ENCODE measurements around the gene MADD. TPM values are rescaled to one million over a fixed set of nuclear protein-coding genes. Genes with fewer than 3 reads are reported as not detected.

MADD gene
- total and polyA plus RNA-seq, 2 donors (not counting 1 experiment from before 2014, with no cell fraction given) = 7.0 to 15.4 TPM

- Histone ChIP-seq H3K27me3 (ENCODE audit: control insufficient read depth, insufficient read depth, low read length) (no peaks in the 10 kb centered on the region), H3K36me3 (ENCODE audit: control insufficient read depth, insufficient read depth, low read length) (no peaks in the 10 kb centered on the region), H3K9me3 (ENCODE audit: control insufficient read depth, insufficient read depth, low read depth, low read length) (no peaks in the 10 kb centered on the region), H3K27ac (ENCODE audit: insufficient read depth, low read length) (no peak overlapping the region), H3K9ac (ENCODE audit: insufficient read depth, low read length) (no peak overlapping the region), H4K20me1 (ENCODE audit: control insufficient read depth, extremely low read depth, insufficient read depth, low read length) (no peaks in the 10 kb centered on the region), H3K4me2 (ENCODE audit: extremely low read depth, insufficient read depth, low read length) (no peak overlapping the region), H2AFZ (ENCODE audit: low read length) (no peak overlapping the region), H3K79me2 (ENCODE audit: control insufficient read depth, insufficient read depth, low read length) (no peaks in the 10 kb centered on the region), H3K4me3 (replicated peaks in 1 of 4; ENCODE audit: control extremely low read depth in 1 of 4, insufficient read depth in 1 of 4, low read depth in 3 of 4, low read length in 4 of 4) (no peak overlapping the region), H3K4me1 (ENCODE audit: control insufficient read depth, extremely low read depth, insufficient read depth, low read length) (no peaks in the 10 kb centered on the region)
- DNase-seq (ENCODE audit: low read depth in 2 of 2) = no peak
- no peak for TF ChIP-seq EZH2 (IDR thresholded peaks at IDR 0.05; ENCODE audit: low read length, missing control alignments)
- no peak for TF ChIP-seq CTCF (conservative IDR thresholded peaks at IDR 0.05 in 1 of 2, IDR thresholded peaks at IDR 0.05 in 1 of 2; ENCODE audit: low read depth in 1 of 2, low read length in 2 of 2)
Observed at GRCh38 chr11:47379317-47379716, 109.4 kb downstream of the MADD start.

Other genes starting within 250 kb of the MADD start
- gene ARFGAP2, start 93.3 kb upstream of the MADD start, total RNA-seq = 68.1 and 80.4 TPM in 2 replicates
- gene ARFGAP2, start 93.3 kb upstream of the MADD start, polyA plus RNA-seq = 50.1 and 68.7 TPM in 2 replicates
- gene PACSIN3, start 83.7 kb upstream of the MADD start, total RNA-seq = 19.8 and 20.0 TPM in 2 replicates
- 7.0 and 10.8 TPM in 2 replicates for gene PACSIN3, start 83.7 kb upstream of the MADD start, polyA plus RNA-seq
- 53.4 and 70.0 TPM in 2 replicates for gene DDB2, start 55.2 kb upstream of the MADD start, total RNA-seq
- 21.2 and 45.4 TPM in 2 replicates for gene DDB2, start 55.2 kb upstream of the MADD start, polyA plus RNA-seq
- 16.2 and 23.9 TPM in 2 replicates for gene ACP2, start 21.3 kb upstream of the MADD start, total RNA-seq
- 18.9 and 25.6 TPM in 2 replicates for gene ACP2, start 21.3 kb upstream of the MADD start, polyA plus RNA-seq
- gene NR1H3, start 12.1 kb upstream of the MADD start, total RNA-seq = 55.5 and 56.3 TPM in 2 replicates
- 16.9 and 21.3 TPM in 2 replicates for gene NR1H3, start 12.1 kb upstream of the MADD start, polyA plus RNA-seq
- not detected in 2 replicates for gene MYBPC3, start 82.6 kb downstream of the MADD start, total RNA-seq
- gene MYBPC3, start 82.6 kb downstream of the MADD start, polyA plus RNA-seq = not detected in 2 replicates
- not detected in 2 replicates for gene SPI1, start 108.4 kb downstream of the MADD start, total RNA-seq
- not detected in 2 replicates for gene SPI1, start 108.4 kb downstream of the MADD start, polyA plus RNA-seq
- 46.0 and 62.9 TPM in 2 replicates for gene SLC39A13, start 138.5 kb downstream of the MADD start, total RNA-seq
- gene SLC39A13, start 138.5 kb downstream of the MADD start, polyA plus RNA-seq = 52.2 and 88.7 TPM in 2 replicates
- 107 and 155 TPM in 2 replicates for gene PSMC3, start 156.3 kb downstream of the MADD start, total RNA-seq
- gene PSMC3, start 156.3 kb downstream of the MADD start, polyA plus RNA-seq = 294 and 353 TPM in 2 replicates
- under 0.01 and 0.17 TPM in 2 replicates for gene RAPSN, start 179.0 kb downstream of the MADD start, total RNA-seq
- gene RAPSN, start 179.0 kb downstream of the MADD start, polyA plus RNA-seq = not detected in 2 replicates